HUES6 (cell line): Measurements from ENCODE around the gene ARSI.

Experiments
- H3K27ac ChIP-seq: 2 replicates; pipeline ENCODE4 v1.7.0; 2013; ENCODE audit warnings: low read depth, mild to moderate bottlenecking, low read length, inconsistent platforms
- H3K27me3 ChIP-seq: 2 replicates; pipeline ENCODE4 v1.6.1; 2013; ENCODE audit warnings: low read length; ENCODE audit not compliant: control insufficient read depth, insufficient read depth
- H3K36me3 ChIP-seq: 2 replicates; pipeline ENCODE4 v1.6.1; 2013; ENCODE audit warnings: low read length; ENCODE audit not compliant: control insufficient read depth, insufficient read depth
- H3K4me1 ChIP-seq: 2 replicates; pipeline ENCODE4 v1.6.1; 2013; ENCODE audit warnings: low read length; ENCODE audit not compliant: control insufficient read depth, insufficient read depth
- H3K4me3 ChIP-seq: 2 replicates; pipeline ENCODE4 v1.5.1; 2013; ENCODE audit warnings: low read depth, low read length
- H3K9ac ChIP-seq: one replicate; pipeline ENCODE4 v1.6.1; 2013; ENCODE audit warnings: mild to moderate bottlenecking, low read length
- H3K9me3 ChIP-seq: 2 replicates; pipeline ENCODE4 v1.6.1; 2013; ENCODE audit warnings: low read depth, low read length; ENCODE audit not compliant: control insufficient read depth, insufficient read depth

Gene ARSI

GRCh38 chr5:150291388-150292385 lies 11.0 kb downstream of the ARSI start:
- Histone ChIP-seq H3K9me3 (no peaks in the 10 kb centered on the region), H3K4me3 (no peak overlapping the region), H3K27me3 (no peaks in the 10 kb centered on the region), H3K36me3 (no peaks in the 10 kb centered on the region), H3K4me1 (peaks cover 8% of the 10 kb centered on the region), H3K9ac (no peak overlapping the region), H3K27ac (no peak overlapping the region)

DNA sequence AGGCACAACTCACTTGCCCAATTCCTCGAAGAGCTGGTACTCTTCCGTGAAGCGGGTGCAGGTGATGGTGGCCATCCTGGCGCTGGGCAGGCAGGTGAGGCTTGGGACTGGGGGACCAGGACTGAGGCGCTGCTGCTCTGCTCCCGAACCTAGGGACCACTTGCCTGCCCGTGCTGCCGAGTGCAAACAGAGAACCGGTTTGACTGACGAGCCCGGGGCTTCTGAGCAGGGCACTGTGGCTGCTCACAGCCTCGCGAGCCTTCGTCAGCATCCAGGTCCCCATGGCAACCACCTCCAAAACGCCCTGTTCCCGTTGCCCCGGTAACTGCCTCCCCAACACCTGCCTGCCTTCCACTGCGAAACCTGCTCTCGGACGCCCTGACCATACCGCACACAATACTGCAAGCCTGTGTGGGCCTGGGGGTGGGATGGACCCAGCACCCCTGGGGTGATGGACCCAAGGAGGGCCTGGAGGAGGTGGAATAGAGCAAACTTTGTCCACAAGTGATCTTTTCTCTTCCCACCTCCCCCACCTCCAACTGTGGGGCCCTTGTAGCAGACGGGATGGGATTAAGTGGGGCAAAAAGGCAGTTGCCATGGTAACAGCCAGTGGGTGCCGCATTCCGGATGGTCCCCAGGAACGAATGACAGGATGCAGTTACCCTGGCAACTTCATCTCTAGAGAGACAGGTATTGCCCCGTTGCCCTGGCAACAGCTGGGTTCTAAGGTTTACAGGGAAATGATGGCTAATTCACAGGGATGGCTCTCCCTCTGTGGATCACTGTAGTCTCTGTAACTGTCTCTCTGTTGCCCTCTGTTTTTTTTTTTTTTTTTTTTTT lies 12.9 kb downstream of the ARSI start, which contains the start of gene CAMK2A:
Gene CAMK2A, minus strand, starts transcription at position 223 of the 840 bp plus-strand sequence. Its CDS starts 148 bp downstream, at position 75.
- H3K4me3 ChIP-seq = no peak within 1 kb of the TSS
- H3K4me1 ChIP-seq = peaks cover 8% of the 10 kb centered on the region
- no peak within 1 kb of the TSS for H3K9ac ChIP-seq
- H3K27ac ChIP-seq = no peak within 1 kb of the TSS
- H3K36me3 ChIP-seq = no peaks in the 10 kb centered on the region
- no peaks in the 10 kb centered on the region for H3K27me3 ChIP-seq
- H3K9me3 ChIP-seq = no peaks in the 10 kb centered on the region

GRCh38 chr5:150288791-150289190 lies 13.9 kb downstream of the ARSI start:
- H3K9me3 ChIP-seq = no peaks in the 10 kb centered on the region
- H3K4me1 ChIP-seq = peaks cover 8% of the 10 kb centered on the region
- H3K27me3 ChIP-seq = no peaks in the 10 kb centered on the region
- no peaks in the 10 kb centered on the region for H3K36me3 ChIP-seq
- no peak overlapping the region for H3K27ac ChIP-seq
- no peak overlapping the region for H3K9ac ChIP-seq
- no peak overlapping the region for H3K4me3 ChIP-seq

- Histone ChIP-seq H3K36me3 (no peaks in the 10 kb centered on the region), H3K9ac (no peak overlapping the region), H3K4me3 (no peak overlapping the region), H3K4me1 (peaks cover 6% of the 10 kb centered on the region), H3K9me3 (no peaks in the 10 kb centered on the region), H3K27me3 (no peaks in the 10 kb centered on the region), H3K27ac (no peak overlapping the region)
Observed at GRCh38 chr5:150288361-150288760, 14.3 kb downstream of the ARSI start.

DNA sequence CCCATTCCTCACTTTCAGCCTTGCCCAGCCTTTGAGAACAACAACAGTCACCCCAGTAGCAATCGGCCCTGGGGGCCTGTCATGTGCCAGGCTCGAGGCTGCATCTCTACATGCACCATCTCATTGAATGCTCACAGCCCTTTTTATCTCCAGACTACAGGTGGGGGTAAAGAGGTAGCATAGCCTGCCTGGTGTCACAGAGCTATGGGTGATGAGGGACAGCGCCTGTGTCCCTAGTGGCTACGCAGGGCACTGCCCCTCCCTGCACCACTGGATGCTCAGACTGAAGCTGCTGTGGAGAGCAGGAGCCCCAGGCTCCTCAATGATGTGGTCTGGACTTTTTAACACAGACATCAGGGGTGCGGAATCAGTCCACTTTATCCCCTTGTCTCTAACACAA lies 15.9 kb downstream of the ARSI start:
- Histone ChIP-seq H3K9me3 (no peaks in the 10 kb centered on the region), H3K36me3 (no peaks in the 10 kb centered on the region), H3K9ac (no peak overlapping the region), H3K4me3 (no peak overlapping the region), H3K27me3 (no peaks in the 10 kb centered on the region), H3K4me1 (no peaks in the 10 kb centered on the region; the same call in 1 of the 2 replicates), H3K27ac (no peak overlapping the region)

DNA sequence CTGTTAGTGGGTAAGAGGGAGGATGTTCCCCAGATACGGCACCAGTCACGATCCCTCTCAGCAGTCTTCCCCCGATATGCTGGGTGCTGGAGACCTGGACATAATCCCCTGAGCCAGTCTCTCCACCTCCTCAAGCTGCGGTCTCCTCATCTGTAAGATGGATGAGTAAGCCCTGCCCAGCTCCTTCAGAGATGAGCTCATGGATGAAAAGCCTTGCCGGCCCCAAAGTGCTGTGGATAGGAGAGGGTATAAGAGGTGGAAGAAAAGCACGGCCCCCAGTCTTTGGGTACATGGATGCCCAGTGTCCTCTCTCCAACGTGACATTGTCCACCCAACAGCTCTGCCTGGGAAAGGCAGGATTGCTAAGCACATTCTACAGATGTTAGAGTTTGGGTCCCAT lies 17.6 kb downstream of the ARSI start:
- H3K27me3 ChIP-seq = no peaks in the 10 kb centered on the region
- H3K27ac ChIP-seq = no peak overlapping the region
- no peaks in the 10 kb centered on the region; the same call in 1 of the 2 replicates for H3K4me1 ChIP-seq
- no peaks in the 10 kb centered on the region for H3K9me3 ChIP-seq
- H3K36me3 ChIP-seq = no peaks in the 10 kb centered on the region
- H3K4me3 ChIP-seq = no peak overlapping the region
- H3K9ac ChIP-seq = no peak overlapping the region

DNA sequence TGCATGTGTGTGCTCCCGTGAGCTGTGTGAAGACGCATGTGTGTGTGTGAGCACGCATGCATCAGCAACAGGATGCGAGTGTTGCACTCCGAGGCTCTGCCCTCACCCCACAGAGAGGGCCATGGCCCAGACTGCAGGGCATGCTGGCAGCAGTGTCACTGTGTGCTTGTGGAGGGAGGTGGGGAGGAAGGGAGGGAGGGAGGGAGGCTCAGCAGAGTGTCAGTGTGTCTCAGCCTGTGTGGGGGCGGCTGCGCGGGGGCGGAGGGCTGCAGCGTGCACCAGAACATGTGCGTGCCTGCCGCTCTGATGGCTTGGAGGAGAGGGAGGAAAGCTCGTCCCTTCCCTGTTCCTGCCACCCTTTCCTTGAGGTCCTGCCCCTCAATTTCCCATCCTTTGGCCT lies 18.4 kb downstream of the ARSI start:
- Histone ChIP-seq H3K9me3 (no peaks in the 10 kb centered on the region), H3K9ac (no peak overlapping the region), H3K27me3 (no peaks in the 10 kb centered on the region), H3K27ac (no peak overlapping the region), H3K36me3 (no peaks in the 10 kb centered on the region), H3K4me1 (no peaks in the 10 kb centered on the region; the same call in 1 of the 2 replicates), H3K4me3 (no peak overlapping the region)

DNA sequence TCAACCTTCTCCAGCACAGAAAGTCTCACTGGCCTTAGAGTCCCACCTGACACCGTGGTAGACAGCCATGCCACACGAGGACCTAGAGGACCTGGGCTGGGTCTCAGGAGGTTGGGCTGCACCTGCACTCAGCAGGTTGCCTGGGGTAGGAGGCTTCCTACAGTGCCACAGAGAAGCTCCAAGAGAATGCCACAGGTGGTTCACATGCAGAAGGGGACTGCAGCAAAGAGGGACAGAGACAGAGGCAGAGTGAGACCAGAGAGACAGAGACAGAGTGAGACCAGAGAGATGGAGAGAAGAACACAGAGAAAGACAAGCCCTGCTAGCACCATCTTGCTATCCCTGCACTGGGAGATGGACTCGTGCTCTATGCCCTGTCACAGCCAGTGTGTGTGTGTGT lies 18.8 kb downstream of the ARSI start:
- Histone ChIP-seq H3K4me3 (no peak overlapping the region), H3K9me3 (no peaks in the 10 kb centered on the region), H3K9ac (no peak overlapping the region), H3K36me3 (no peaks in the 10 kb centered on the region), H3K4me1 (no peaks in the 10 kb centered on the region; the same call in 1 of the 2 replicates), H3K27ac (no peak overlapping the region), H3K27me3 (no peaks in the 10 kb centered on the region)

- no peak overlapping the region for H3K4me3 ChIP-seq
- H3K4me1 ChIP-seq = no peaks in the 10 kb centered on the region; the same call in 1 of the 2 replicates
- no peak overlapping the region for H3K27ac ChIP-seq
- H3K9me3 ChIP-seq = no peaks in the 10 kb centered on the region
- H3K36me3 ChIP-seq = no peaks in the 10 kb centered on the region
- no peaks in the 10 kb centered on the region for H3K27me3 ChIP-seq
- H3K9ac ChIP-seq = no peak overlapping the region
Observed at GRCh38 chr5:150281987-150282386, 20.7 kb downstream of the ARSI start.

GRCh38 chr5:150279330-150280020 lies 23.2 kb downstream of the ARSI start:
- Histone ChIP-seq H3K4me1 (no peaks in the 10 kb centered on the region; the same call in 1 of the 2 replicates), H3K36me3 (no peaks in the 10 kb centered on the region), H3K9me3 (no peaks in the 10 kb centered on the region), H3K27me3 (no peaks in the 10 kb centered on the region), H3K27ac (no peak overlapping the region), H3K4me3 (no peak overlapping the region), H3K9ac (no peak overlapping the region)
